ENCODE results near the gene IGSF9B. TPM values are rescaled to one million over a fixed set of nuclear protein-coding genes. Genes with fewer than 3 reads are reported as not detected.

Gene IGSF9B
- total RNA-seq, 2 donors from 2014 or later, result 1.6 to 3.3 TPM

DNA sequence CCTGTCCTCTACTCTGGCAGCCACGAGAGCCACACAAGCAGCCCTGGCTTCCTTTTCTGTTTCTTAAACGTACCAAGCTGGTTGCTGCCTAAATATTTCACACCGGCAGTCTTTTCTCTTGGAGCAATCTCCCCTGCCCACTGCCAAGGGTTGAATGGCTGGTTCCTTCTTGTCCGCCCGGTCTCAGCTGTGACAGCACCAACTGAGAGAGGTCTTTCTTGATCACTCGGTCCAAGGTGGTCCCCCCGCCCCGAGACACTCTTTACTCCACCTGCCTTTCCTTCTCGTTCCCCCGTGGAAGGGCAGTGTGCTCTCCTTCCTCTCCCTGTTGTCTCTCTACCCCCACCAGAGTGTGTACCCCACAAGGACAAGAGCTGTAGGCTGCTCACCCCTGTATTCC is 33.7 kb upstream of the IGSF9B start:
- no peaks in the 10 kb centered on the region for H3K9me3 ChIP-seq
- intact Hi-C loops (cut with DNase I), result no loop called here
- no peak overlapping the region for H3K27ac ChIP-seq
- no peak for ATAC-seq
- H3K4me1 ChIP-seq, result no peaks in the 10 kb centered on the region
- no peak for TF ChIP-seq POLR2A (IDR thresholded peaks at IDR 0.05)
- TF ChIP-seq, protein P1, sequence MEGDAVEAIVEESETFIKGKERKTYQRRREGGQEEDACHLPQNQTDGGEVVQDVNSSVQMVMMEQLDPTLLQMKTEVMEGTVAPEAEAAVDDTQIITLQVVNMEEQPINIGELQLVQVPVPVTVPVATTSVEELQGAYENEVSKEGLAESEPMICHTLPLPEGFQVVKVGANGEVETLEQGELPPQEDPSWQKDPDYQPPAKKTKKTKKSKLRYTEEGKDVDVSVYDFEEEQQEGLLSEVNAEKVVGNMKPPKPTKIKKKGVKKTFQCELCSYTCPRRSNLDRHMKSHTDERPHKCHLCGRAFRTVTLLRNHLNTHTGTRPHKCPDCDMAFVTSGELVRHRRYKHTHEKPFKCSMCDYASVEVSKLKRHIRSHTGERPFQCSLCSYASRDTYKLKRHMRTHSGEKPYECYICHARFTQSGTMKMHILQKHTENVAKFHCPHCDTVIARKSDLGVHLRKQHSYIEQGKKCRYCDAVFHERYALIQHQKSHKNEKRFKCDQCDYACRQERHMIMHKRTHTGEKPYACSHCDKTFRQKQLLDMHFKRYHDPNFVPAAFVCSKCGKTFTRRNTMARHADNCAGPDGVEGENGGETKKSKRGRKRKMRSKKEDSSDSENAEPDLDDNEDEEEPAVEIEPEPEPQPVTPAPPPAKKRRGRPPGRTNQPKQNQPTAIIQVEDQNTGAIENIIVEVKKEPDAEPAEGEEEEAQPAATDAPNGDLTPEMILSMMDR (IDR thresholded peaks at IDR 0.05), result no peak
- H3K36me3 ChIP-seq (replicated peaks in 1 of 2; ENCODE audit: insufficient read depth in 1 of 2, low read depth in 2 of 2), result no peaks in the 10 kb centered on the region
- 66 to 70% methylated on average over 10 of the region's 10 CpGs for WGBS, 2 donors
- no peak for DNase-seq
- no peaks in the 10 kb centered on the region for H3K27me3 ChIP-seq
- no peak overlapping the region for H3K4me3 ChIP-seq

DNA sequence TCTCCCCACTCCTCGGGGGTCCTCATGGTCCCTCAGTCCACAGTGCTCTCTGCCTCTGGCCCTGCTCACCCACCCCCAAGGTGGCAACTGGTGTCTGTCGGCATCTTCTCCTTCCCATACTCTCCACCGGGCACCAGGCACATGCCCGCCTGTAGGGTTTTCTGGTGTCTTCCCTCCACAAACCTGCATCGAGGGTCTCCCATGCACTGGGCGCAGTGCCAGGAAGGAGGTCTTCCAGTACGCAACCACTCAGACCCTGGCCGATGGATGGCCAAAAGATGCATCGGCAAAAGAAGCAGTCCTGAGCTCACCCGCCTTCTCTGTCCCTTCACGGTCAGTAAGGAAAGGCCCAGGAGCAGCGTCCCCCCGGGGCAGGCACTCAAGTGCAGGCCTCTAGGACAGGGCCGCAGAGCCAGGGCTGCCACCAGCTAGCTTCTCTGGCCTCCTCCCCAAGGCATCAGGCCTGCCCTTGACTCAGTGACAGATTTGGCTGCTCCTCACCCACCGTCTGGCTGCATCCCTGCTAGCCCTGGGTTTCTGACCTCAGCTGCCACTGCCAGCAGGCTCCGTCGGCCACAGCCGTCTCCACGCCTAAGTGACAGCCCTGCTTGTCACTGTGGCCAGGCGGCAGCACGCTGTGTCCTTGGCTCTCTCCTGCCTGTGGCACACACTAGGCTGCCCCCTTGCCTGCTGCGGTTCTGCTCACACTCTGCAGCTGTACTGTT is 32.1 kb upstream of the IGSF9B start:
- TF ChIP-seq POLR2A (IDR thresholded peaks at IDR 0.05), result no peak
- TF ChIP-seq, protein P1 (IDR thresholded peaks at IDR 0.05), result no peak
- H3K36me3 ChIP-seq (replicated peaks in 1 of 2; ENCODE audit: insufficient read depth in 1 of 2, low read depth in 2 of 2), result no peaks in the 10 kb centered on the region
- H3K4me1 ChIP-seq, result no peaks in the 10 kb centered on the region
- intact Hi-C loops (cut with DNase I), result no loop called here
- WGBS, 2 donors, result 71 to 87% methylated on average over 10 to 22 of the region's 22 CpGs
- no peaks in the 10 kb centered on the region for H3K27me3 ChIP-seq
- H3K9me3 ChIP-seq, result no peaks in the 10 kb centered on the region
- no peak for DNase-seq
- no peak overlapping the region for H3K4me3 ChIP-seq
- no peak overlapping the region for H3K27ac ChIP-seq
- no peak for ATAC-seq

DNA sequence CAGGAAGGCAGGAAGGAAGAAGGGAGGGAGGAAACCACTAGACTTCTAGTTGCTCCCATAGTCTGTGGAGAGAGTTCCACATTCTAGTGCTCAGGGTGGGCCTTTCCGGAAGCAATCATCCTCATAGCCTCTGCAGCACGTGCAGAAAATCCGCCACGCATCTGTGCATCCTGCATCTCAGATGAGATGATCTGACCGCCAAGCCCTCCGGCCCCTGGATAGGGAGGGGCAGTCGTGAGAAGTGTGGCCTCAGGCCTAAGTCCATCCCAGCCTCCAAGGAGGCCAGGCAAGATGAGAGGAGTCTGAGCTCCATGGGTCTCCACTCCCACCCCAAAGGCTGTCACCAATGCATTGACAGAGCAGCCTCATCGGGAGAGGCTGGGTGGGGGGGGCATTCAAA is 30.4 kb upstream of the IGSF9B start:
- Histone ChIP-seq H3K27ac (no peak overlapping the region), H3K27me3 (no peaks in the 10 kb centered on the region), H3K9me3 (no peaks in the 10 kb centered on the region), H3K4me1 (no peaks in the 10 kb centered on the region), H3K36me3 (replicated peaks in 1 of 2; ENCODE audit: insufficient read depth in 1 of 2, low read depth in 2 of 2) (no peaks in the 10 kb centered on the region), H3K4me3 (no peak overlapping the region)
- ATAC-seq, result no peak
- TF ChIP-seq, protein P1 (IDR thresholded peaks at IDR 0.05), result no peak
- TF ChIP-seq POLR2A (IDR thresholded peaks at IDR 0.05), result no peak
- no peak for DNase-seq
- intact Hi-C loops (cut with DNase I), result no loop called here
- 89 to 98% methylated on average over 8 of the region's 8 CpGs for WGBS, 2 donors

DNA sequence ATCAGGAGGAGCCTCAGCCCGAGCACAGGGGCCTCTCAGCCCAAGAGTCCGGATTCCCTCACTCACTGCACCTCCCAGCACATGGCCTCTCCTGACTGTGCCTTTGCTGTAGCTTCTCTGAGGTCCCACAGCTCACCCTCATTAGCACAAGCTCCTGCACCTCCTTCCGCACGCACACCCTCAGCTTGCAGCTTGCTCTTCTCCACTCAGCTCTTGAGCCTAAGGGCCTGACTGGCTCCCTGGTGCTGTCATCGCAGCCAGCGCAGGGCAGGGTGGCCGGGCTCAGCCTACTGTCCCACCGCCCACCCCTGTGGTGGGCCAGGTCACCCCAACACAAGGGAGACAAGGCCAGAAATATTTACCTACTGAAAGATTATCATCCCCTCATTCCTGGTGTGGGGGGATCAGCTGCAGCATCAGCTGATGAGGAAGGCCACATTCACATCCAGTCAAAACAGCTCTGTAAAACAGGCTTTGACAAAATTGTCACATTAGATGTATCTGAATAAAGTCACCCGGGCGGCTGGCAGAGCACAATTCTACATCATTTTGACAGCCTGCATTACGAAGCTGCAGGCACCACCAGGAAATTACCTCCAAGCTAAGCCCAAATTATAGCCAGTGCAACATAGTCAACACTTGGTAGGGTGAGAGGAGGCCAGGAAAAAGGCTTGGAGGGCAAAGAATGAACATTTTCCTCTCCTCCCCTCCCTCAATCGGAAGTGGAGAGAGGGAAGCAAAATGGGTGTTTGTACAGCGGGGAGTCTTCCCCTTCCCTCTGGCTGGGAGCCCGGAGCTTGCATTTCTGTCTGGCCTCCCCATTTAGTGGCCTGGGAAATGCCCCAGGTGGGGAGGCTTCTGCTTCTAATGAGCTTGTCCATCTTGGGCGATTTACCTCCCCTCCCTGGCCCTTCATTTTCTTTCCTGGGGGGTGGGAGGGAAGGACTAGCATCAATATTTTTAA is 29.5 kb upstream of the IGSF9B start:
- Histone ChIP-seq H3K4me3 (no peak overlapping the region), H3K27ac (no peak overlapping the region), H3K9me3 (no peaks in the 10 kb centered on the region), H3K36me3 (replicated peaks in 1 of 2; ENCODE audit: insufficient read depth in 1 of 2, low read depth in 2 of 2) (no peaks in the 10 kb centered on the region), H3K27me3 (no peaks in the 10 kb centered on the region), H3K4me1 (no peaks in the 10 kb centered on the region)
- ATAC-seq (no peak), DNase-seq (peak in 1 of 4 donors; percentile 50)
- 57 to 63% methylated on average over 13 to 15 of the region's 15 CpGs for whole genome bisulfite sequencing, 2 donors
- intact Hi-C loops (cut with DNase I), result no loop called here
- TF ChIP-seq POLR2A (IDR thresholded peaks at IDR 0.05), result no peak
- TF ChIP-seq, protein P1 (IDR thresholded peaks at IDR 0.05), result no peak

All from body of pancreas (tissue), 4 donors.